Choroid plexus epithelial cell (primary cell): ENCODE results near the gene CAP2.

Source experiments
- DNase-seq: peaks from one replicate; pipeline ENCODE4 v3.0.0-alpha.2; 2010; ENCODE audit warnings: low read depth
- H3K4me3 ChIP-seq: 2 replicates; pipeline ENCODE4 v1.5.1; 2011; ENCODE audit warnings: low read depth, mild to moderate bottlenecking, control low read depth, low read length, moderate library complexity
- CTCF ChIP-seq: conservative IDR thresholded peaks from 2 replicates; pipeline ENCODE4 v1.5.1; 2011; ENCODE audit warnings: low read depth, mild to moderate bottlenecking, control low read depth, inconsistent platforms, low read length, moderate library complexity

CAP2 gene

GRCh38 chr6:17452096-17452495 lies 58.7 kb downstream of the CAP2 start:
- no peak overlapping the region for H3K4me3 ChIP-seq
- DNase-seq, result no peak
- no peak for TF ChIP-seq CTCF

DNA sequence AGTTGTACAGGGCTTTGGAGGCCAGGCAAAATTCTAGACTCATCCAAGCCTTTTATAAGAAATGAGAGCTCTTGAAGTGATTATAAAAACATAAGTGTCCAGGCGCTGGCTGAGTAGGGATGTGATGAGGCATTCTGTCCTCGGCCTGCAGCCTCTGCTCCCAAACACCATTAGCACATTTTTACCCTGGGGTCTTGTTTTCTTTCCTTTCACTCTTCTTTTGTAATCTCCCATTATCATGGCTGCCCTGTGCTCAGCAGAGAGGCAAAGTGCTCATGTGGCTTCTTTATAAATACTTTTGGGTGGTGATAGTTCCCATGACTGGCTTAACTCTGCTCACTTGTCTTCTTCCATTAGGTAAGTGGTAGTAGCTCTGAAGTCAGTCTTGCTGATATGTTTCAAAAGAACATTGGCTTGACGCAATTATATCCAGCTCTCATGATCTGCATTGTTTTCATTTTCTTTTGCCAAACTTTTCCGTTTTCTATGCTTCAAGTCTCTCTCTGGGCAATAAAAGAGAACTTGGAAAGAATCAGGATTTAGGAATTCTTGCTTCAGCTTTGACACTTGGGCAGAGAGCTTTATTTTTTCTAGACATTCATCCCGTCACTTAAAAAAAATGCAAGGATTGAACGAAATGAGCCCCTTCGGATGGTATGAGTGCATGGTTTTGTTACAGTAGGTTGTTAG lies 61.1 kb downstream of the CAP2 start:
- no peak overlapping the region for H3K4me3 ChIP-seq
- DNase-seq, result no peak
- no peak for TF ChIP-seq CTCF

DNA sequence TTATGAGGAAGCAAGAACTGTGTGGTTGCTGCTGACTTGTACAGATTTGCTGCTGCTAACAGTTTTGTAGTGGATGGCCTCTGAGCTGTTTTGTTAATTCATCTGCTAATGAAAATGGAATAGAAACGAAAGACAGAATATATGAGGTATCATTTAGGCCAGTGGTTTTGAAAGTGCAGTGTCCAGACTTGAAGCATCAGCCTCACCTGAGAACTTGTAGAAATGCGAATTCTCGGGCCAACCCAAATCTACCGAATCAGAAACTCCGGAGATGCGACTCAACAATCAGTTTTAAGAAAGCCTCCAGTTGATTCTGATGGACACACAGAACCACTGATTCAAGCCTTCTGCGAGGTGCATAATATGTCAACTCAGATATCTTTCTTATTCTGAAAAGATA lies 62.5 kb downstream of the CAP2 start:
- no peak for DNase-seq
- TF ChIP-seq CTCF, result no peak

DNA sequence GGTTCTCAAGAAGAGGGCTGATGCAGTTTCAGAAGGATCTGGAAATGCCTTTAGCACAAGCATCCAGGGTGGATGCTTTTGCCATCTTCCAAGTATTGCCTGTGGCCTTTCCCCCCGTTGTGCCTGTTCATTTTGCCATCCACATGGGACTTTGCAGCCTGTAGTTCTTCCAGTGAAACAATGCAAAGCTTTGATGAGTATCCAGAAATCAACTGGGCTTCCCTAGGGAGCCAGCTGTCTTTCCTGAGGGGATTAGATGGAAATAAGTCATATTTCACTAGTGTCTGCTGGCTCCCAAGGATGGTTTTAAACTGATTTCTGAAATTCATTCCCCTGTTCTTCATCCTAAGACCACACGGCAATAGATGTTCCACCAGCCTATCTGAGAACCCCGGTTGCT lies 63.3 kb downstream of the CAP2 start:
- no peak for DNase-seq
- H3K4me3 ChIP-seq, result no peak overlapping the region
- TF ChIP-seq CTCF, result no peak

More for the DNA sequence above, 62.5 kb downstream of the CAP2 start:
- H3K4me3 ChIP-seq, result no peak overlapping the region

DNA sequence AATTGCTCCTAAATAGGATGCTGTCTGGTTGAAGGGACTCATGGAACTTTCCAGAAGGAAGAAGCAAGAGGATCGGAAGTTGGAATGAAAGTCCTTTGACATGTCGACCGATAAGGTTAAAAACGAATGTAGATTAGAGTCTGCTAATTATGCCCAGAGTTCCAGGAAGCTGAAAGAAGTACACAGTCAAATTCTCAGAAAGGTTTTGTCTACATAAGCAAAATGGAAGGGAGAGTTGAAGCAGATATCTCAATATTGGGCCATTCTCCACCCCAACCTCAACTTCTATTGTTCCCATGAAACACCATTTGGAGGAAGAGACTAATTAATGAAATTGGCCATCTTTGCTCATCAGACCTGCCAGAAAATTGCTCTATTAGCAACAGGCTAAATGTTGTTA lies 64.0 kb downstream of the CAP2 start:
- no peak for DNase-seq
- TF ChIP-seq CTCF, result no peak
- no peak overlapping the region for H3K4me3 ChIP-seq

GRCh38 chr6:17457956-17458355 lies 64.6 kb downstream of the CAP2 start:
- H3K4me3 ChIP-seq, result no peak overlapping the region
- no peak for TF ChIP-seq CTCF
- no peak for DNase-seq

DNA sequence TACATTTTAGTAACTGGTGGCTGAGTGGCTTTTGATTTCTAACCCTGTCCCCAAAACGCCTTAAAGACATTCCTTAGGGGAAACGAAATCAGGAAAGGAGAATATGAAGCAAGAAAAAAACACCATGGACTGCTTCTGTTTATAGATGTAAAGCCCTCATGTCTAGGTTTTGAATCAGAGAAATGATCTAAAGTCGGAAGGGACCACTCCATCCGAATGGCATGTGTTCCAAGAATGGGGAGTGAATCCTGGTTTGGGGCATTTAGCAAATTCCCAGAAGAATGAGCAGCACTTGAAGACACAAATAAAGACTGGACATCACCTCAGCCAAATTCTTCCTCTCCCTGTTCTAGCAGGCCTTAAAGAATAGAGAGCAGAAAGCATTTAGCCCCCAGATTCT lies 65.6 kb downstream of the CAP2 start:
- TF ChIP-seq CTCF, result no peak
- DNase-seq, result no peak
- no peak overlapping the region for H3K4me3 ChIP-seq
